Nephron (organoid): ENCODE data around the gene ZYX.

Source experiments
- H3K27ac Mint-ChIP-seq, 3 experiments: 2 replicates each; pipeline ENCODE4 v1.8.0; 2020; ENCODE audit warnings: mixed read lengths in 3 of 3, mild to moderate bottlenecking in 2 of 3, moderate library complexity in 1 of 3
- H3K27me3 Mint-ChIP-seq: 2 replicates; pipeline ENCODE4 v1.8.0; 2021; ENCODE audit warnings: low read depth, mild to moderate bottlenecking, moderate library complexity, mixed read lengths
- H3K36me3 Mint-ChIP-seq: 2 replicates; pipeline ENCODE4 v1.8.0; 2020; ENCODE audit warnings: low read depth, mixed read lengths
- H3K4me1 Mint-ChIP-seq: 2 replicates; pipeline ENCODE4 v1.8.0; 2020; ENCODE audit warnings: mixed read lengths
- H3K4me3 Mint-ChIP-seq, 3 experiments: 2 replicates each; pipeline ENCODE4 v1.8.0; 2020; ENCODE audit warnings: mild to moderate bottlenecking in 3 of 3, mixed read lengths in 3 of 3, moderate library complexity in 2 of 3
- H3K9me3 Mint-ChIP-seq: 2 replicates; pipeline ENCODE4 v1.8.0; 2020; ENCODE audit warnings: mixed read lengths
- CTCF ChIP-seq, 3 experiments: fragments of 200-600 bp; sonication (generic); IDR thresholded peaks; one replicate each; pipeline ENCODE4 v1.5.0; 2021; ENCODE audit warnings: antibody characterized with exemption in 3 of 3; ENCODE audit not compliant: unreplicated experiment in 3 of 3

The ZYX gene

GRCh38 chr7:143354965-143355364 lies 26.2 kb upstream of the ZYX start:
- Mint-ChIP-seq H3K36me3 (peaks cover 11% of the 10 kb centered on the region), H3K27me3 (peaks cover 42% of the 10 kb centered on the region), H3K9me3 (no peaks in the 10 kb centered on the region), H3K4me1 (no peaks in the 10 kb centered on the region), H3K27ac (no peak overlapping the region), H3K4me3 (no peak overlapping the region)
- no peak for TF ChIP-seq CTCF (IDR thresholded peaks at IDR 0.05; ENCODE audit: unreplicated experiment in 3 of 3)

- TF ChIP-seq CTCF (IDR thresholded peaks at IDR 0.05; ENCODE audit: unreplicated experiment in 3 of 3), result no peak
- peaks cover 5% of the 10 kb centered on the region for H3K4me1 Mint-ChIP-seq
- H3K9me3 Mint-ChIP-seq, result no peaks in the 10 kb centered on the region
- peaks cover 50% of the 10 kb centered on the region for H3K27me3 Mint-ChIP-seq
- H3K36me3 Mint-ChIP-seq, result peaks cover 11% of the 10 kb centered on the region
- no peak overlapping the region for H3K27ac Mint-ChIP-seq
- H3K4me3 Mint-ChIP-seq, result no peak overlapping the region
Observed at GRCh38 chr7:143355450-143356385, 25.4 kb upstream of the ZYX start.

GRCh38 chr7:143356414-143357050 lies 24.6 kb upstream of the ZYX start:
- peaks cover 58% of the 10 kb centered on the region for H3K27me3 Mint-ChIP-seq
- H3K36me3 Mint-ChIP-seq, result peaks cover 11% of the 10 kb centered on the region
- no peak overlapping the region for H3K27ac Mint-ChIP-seq
- no peak overlapping the region for H3K4me3 Mint-ChIP-seq
- no peak for TF ChIP-seq CTCF (IDR thresholded peaks at IDR 0.05; ENCODE audit: unreplicated experiment in 3 of 3)
- H3K9me3 Mint-ChIP-seq, result no peaks in the 10 kb centered on the region
- H3K4me1 Mint-ChIP-seq, result peaks cover 5% of the 10 kb centered on the region

- no peak for TF ChIP-seq CTCF (IDR thresholded peaks at IDR 0.05; ENCODE audit: unreplicated experiment in 3 of 3)
- Mint-ChIP-seq H3K4me1 (peaks cover 5% of the 10 kb centered on the region), H3K4me3 (no peak overlapping the region), H3K27me3 (peaks cover 62% of the 10 kb centered on the region), H3K36me3 (peaks cover 11% of the 10 kb centered on the region), H3K9me3 (no peaks in the 10 kb centered on the region), H3K27ac (no peak overlapping the region)
Observed at GRCh38 chr7:143358626-143359025, 22.5 kb upstream of the ZYX start.

- TF ChIP-seq CTCF (IDR thresholded peaks at IDR 0.05; ENCODE audit: unreplicated experiment in 3 of 3), result no peak
- peak overlapping the region; percentile 78 to 81 (median 81) for H3K4me3 Mint-ChIP-seq
- peaks cover 11% of the 10 kb centered on the region for H3K36me3 Mint-ChIP-seq
- peaks cover 5% of the 10 kb centered on the region for H3K4me1 Mint-ChIP-seq
- no peak overlapping the region for H3K27ac Mint-ChIP-seq
- peaks cover 74% of the 10 kb centered on the region for H3K27me3 Mint-ChIP-seq
- no peaks in the 10 kb centered on the region for H3K9me3 Mint-ChIP-seq
Observed at GRCh38 chr7:143359771-143360353, 21.3 kb upstream of the ZYX start.
